SKM-1 (cell line): ENCODE results near the gene FHIT.
"Not testable (repeated sequence)": the region's sequence is repeated elsewhere in the genome, so short reads cannot be mapped to it uniquely, and the experiment has no call there.

Source experiments
- DNase-seq: peaks from one replicate; lab custom pipeline; 2025; ENCODE audit not compliant: unreplicated experiment; lab: John Stamatoyannopoulos, UW

The FHIT gene

DNA sequence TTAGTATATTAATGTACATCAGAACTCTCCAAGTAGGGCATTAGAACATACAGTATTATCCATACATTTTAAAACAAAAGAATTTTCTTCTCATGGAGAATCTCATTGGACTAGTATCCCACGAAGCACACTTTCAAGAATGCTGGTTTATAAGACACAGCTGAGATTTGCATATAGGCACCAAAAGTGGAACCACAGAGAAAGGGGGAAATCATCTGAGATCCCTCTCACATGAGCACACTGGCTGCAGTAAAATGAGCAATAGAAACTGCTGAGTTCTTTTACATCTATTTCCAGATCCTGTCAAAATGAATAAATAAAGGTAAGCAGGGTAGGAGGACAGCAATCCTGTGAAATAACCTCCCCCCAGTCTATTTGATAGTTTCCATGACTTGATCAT lies 665.3 kb downstream of the FHIT start:
- no peak for DNase-seq

DNA sequence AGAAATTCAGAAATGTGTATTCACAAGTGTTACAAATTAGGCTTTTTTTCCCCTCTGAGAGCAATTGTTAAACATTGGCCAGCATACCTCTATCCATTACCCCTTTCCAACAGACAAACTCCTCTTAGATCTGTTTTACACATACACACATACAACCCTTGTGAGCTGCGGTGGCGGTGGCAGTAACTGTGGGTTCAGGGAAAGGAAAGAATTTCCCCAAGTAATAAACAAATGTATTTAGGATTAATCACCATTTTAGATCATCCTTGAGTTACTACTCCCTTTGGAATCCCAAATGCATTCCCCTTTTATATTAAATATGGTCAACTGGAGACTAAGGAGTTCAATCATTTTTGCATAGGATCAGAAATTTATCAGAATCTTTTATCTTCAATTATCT lies 667.0 kb downstream of the FHIT start:
- no peak for DNase-seq

GRCh38 chr3:60582288-60582687 lies 669.0 kb downstream of the FHIT start:
- DNase-seq, result no peak

DNA sequence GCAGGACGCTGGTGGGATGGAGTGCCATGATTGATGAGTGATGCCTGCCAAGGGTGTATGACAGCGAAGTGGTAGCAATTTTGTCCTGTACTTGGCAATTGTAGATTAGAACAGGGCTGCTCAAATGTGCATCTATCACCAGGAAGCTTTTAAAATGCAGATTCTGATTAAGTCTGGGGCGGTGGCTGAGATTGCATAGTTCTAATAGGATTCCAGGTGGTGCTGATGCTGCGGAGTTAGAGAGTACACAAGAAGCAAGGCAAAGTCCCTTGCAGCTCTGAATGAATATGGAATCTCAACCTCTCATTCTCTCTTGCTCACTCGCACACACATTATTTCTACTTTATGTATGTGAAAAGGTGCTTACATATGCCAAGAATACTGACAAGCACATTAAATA lies 670.4 kb downstream of the FHIT start:
- DNase-seq, result no peak

DNA sequence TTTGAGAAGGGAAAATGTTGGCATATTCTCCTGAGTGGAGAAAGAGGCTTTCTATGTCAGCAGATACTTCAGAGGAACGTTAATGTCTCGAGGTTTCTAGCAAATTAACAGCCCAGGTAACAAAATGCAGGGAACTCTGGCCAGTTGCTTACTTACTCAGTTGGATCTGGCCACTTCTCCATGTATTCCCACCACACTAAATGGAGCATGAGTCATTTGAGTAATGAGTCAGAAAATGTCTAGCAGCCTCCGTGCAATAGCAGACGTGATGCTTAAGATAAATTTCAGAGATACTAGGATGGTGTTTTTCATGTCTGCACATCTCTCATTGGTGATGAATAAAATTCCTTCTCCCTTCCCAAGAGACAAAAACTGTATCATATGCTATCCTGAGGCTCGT lies 671.5 kb downstream of the FHIT start:
- DNase-seq, result no peak

GRCh38 chr3:60578936-60579335 lies 672.3 kb downstream of the FHIT start:
- DNase-seq, result no peak

GRCh38 chr3:60577601-60578000 lies 673.7 kb downstream of the FHIT start:
- DNase-seq, result no peak

- no peak for DNase-seq
Observed at GRCh38 chr3:60575718-60576272, 675.5 kb downstream of the FHIT start.

DNA sequence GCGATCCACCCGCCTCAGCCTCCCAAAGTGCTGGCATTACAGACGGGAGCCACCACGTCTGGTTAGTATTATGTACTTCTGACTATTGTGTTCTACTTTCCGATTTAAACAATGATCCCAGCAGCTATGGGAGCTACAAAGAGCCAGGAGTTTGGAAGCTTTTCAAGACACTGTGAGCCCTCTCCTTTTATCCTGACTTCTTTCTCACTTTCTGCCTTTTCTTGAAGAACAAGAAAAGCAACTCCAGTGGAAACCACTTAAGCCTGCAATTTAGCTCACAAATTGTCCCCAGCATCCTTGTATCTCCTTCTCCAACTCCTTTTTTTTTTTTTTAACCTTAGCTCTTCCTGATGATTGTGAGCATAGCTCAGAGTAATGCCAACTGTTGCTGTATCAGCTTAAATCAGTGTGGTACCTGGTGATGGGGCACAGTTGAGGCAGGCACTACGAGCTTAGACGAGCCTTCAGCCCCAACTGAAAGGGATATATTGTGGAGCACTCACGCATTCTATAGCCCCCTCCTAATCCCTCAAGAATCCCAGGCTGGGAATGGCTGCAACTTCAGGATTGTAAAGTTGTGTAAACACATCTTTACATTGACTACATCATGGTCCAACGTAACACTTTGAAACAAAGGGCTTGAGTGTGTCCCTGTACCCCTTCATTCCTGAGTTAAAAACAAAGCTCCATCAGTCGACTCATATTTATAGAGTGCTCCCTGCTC lies 677.0 kb downstream of the FHIT start:
- no peak for DNase-seq

DNA sequence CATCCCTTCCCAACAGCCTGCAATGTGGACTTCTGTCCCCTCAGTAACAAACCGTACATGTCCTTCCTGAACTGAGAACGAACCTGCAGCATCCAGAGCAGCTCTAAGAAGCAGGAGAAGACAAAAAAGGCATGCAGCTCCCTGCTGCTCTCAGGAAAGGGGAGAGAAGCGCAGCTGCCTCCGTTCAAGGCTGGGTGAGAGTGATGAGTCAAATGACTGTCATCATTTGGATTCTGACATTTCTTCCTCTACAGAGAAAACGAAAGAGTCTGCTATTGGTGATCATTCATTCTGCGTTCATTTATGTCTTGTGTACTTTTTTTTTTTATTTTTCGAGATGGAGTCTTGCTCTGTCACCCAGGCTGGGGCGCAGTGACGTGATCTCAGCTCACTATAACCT lies 677.8 kb downstream of the FHIT start:
- DNase-seq, result no peak

- no peak for DNase-seq
Observed at GRCh38 chr3:60571511-60571910, 679.7 kb downstream of the FHIT start.

DNA sequence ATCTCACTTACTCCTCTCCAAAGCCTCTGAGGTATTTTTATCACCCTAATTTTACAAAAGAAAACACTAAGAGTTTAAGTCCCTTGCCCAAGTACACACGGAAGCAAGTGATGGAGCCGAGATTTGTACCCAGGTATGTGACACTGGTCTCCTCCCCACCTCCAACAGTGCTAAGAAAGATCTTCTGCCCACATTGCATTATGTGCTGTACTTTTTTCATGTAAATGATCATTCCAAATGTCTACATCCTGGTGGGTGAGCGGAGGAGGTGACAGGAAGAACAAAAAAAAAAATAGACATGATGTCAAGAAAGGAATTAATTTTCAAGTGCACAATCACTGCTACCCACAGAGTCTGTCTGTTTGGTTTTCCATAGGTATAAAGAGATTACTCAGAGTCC lies 694.1 kb downstream of the FHIT start:
- DNase-seq, result no peak

GRCh38 chr3:60555686-60556354 lies 695.4 kb downstream of the FHIT start:
- no peak for DNase-seq

- DNase-seq, result no peak
Observed at GRCh38 chr3:60553144-60553543, 698.1 kb downstream of the FHIT start.

DNA sequence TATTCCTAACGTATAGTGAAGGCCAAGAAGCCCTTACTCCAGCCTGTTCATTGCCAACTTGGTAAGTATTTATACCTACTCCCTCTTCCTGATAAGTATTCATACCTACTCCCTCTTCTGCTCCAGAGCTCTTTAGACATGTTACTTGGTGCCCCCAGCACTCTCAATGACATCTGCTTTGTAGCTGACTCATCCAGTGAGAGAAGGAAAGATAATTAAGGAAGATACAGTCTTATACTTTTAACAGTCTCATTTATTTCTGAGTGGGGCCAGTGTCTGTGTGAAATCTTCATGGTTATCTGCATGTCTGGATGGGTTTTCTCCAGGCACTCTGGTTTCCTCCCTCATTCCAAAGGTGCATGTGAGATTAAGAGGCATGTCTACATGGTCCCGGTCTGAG lies 698.7 kb downstream of the FHIT start:
- DNase-seq, result no peak

GRCh38 chr3:60551455-60552209 lies 699.6 kb downstream of the FHIT start:
- DNase-seq, result no peak

GRCh38 chr3:60549863-60550262 lies 701.4 kb downstream of the FHIT start:
- DNase-seq, result no peak

DNA sequence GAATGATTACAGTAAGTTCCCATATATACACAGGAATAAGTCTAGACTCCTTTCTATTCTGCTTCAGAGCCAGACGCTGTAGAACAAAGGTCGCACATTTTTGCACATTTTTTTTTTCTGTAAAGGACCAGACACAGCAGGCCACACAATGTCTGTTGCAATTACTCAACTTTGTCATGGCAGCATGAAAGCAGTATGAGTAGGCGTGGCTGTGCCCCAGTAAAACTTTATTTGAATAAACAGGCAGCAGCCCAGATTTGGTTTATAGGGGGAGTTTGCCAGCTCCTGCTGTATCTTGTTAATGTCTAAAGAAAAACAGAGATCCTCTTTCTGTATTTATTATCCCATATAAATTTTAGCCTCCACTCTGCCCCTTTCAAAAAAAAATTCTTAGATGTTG lies 708.3 kb downstream of the FHIT start:
- no peak for DNase-seq

GRCh38 chr3:60539394-60539793 lies 711.9 kb downstream of the FHIT start:
- not testable (repeated sequence) for DNase-seq

DNA sequence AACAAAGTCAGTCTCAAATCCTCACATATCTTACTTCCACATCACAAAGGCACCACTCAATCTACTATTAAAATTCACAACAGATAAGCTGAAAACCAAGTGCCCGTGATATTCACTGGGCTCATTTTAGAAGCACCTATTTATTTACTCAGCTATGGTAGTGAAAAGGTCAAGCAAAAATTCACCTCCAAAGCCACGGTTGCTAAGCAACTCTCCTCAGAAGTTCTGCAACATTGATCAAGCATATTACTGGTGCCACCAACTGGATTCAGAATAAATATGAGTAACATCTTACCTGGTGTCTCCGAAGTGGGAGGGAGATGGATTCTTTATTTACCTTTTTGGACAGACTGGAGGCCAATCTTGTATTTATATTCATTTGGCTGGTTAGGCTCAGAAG lies 714.8 kb downstream of the FHIT start:
- no peak for DNase-seq

- DNase-seq, result no peak
Observed at GRCh38 chr3:60531759-60532158, 719.5 kb downstream of the FHIT start.

DNA sequence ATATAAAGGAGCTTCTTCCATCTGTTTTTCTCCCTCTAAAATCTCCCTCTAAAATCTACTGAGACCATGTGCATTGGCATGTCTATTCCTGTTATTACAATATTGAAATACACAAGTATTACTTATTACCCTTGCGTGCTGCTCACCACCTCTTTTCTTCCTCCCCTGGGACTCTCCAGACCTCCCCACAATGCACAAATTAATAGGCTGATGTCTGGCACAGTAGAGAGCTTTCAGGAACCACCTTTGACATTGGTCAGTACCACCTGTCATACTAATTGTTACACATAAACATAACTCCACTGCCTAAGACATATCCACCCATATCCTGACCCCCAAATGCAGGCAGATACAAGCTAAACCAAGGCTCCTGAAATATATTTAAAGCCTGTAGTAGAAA lies 722.6 kb downstream of the FHIT start:
- DNase-seq, result no peak
